Lower leg skin (tissue), 3 donors: Measurements from ENCODE around the gene ZER1.

ENCODE experiments used
- CTCF ChIP-seq, 3 donors: fragments of 450-650 bp; IDR thresholded peaks; one replicate each; pipeline ENCODE4 v1.5.1; 2016; ENCODE audit warnings: antibody characterized with exemption in 3 of 3, mild to moderate bottlenecking in 3 of 3, moderate library complexity in 2 of 3
- POLR2A ChIP-seq, 2 donors: fragments of 450-650 bp; IDR thresholded peaks; one replicate each; pipeline ENCODE4 v1.6.1; 2016 to 2017; ENCODE audit warnings: antibody characterized with exemption in 2 of 2, mild to moderate bottlenecking in 1 of 2, moderate library complexity in 1 of 2

GRCh38 chr9:128792978-128793686, 21.4 kb upstream of the ZER1 start:
- TF ChIP-seq CTCF (IDR thresholded peaks at IDR 0.05), result no peak
- no peak for TF ChIP-seq POLR2A (IDR thresholded peaks at IDR 0.05)
